OCI-LY7 (cell line): ENCODE measurements around the gene HS3ST1. TPM values are rescaled to one million over a fixed set of nuclear protein-coding genes. Genes with fewer than 3 reads are reported as not detected.

ENCODE experiments used
- BruUV-seq: library from RNA; stranded (reverse); fragments of 400-500 nt; replicated peaks from 2 replicates; lab custom pipeline; 2021; lab: Mats Ljungman, UMichigan
- CTCF ChIA-PET: fragments of 300-600 bp; sonication (Branson Sonifier 250); formaldehyde crosslinking; loops from one replicate; lab custom pipeline; 2022; ENCODE audit warnings: antibody characterized with exemption; ENCODE audit not compliant: unreplicated experiment; lab: Charles Lee
- POLR2A ChIA-PET: fragments of 300-600 bp; sonication (Branson Sonifier 250); formaldehyde crosslinking; loops from one replicate; lab custom pipeline; 2022; ENCODE audit warnings: antibody characterized with exemption; lab: Charles Lee
- DNase-seq: peaks from one replicate; pipeline ENCODE4 v3.0.0-alpha.2; 2015; ENCODE audit warnings: low spot score
- H2AFZ ChIP-seq: fragments of 200-600 bp; sonication (generic), shearing (Covaris generic); 2 replicates; pipeline ENCODE4 v1.6.1; 2014; ENCODE audit warnings: mild to moderate bottlenecking, antibody characterized with exemption, low read length, moderate library complexity
- H3K27ac ChIP-seq: fragments of 200-600 bp; sonication (generic); 2 replicates; pipeline ENCODE4 v1.5.1; 2014; ENCODE audit warnings: mixed run types, low read depth, mild to moderate bottlenecking, moderate library complexity, low read length, inconsistent platforms; ENCODE audit not compliant: poor library complexity, severe bottlenecking
- H3K36me3 ChIP-seq: fragments of 200-600 bp; sonication (generic); 2 replicates; pipeline ENCODE4 v1.6.1; 2014; ENCODE audit warnings: mild to moderate bottlenecking, antibody characterized with exemption, low read length, moderate library complexity, mixed read lengths; ENCODE audit not compliant: insufficient read depth
- H3K4me1 ChIP-seq: fragments of 200-600 bp; sonication (generic); 2 replicates; pipeline ENCODE4 v1.5.1; 2014; ENCODE audit warnings: mild to moderate bottlenecking, low read length; ENCODE audit not compliant: insufficient read depth, poor library complexity, severe bottlenecking
- H3K4me2 ChIP-seq: fragments of 200-600 bp; sonication (generic); 2 replicates; pipeline ENCODE4 v1.6.1; 2014; ENCODE audit warnings: mild to moderate bottlenecking, low read length
- H3K4me3 ChIP-seq: fragments of 200-600 bp; sonication (generic); 2 replicates; pipeline ENCODE4 v1.5.1; 2014; ENCODE audit warnings: mild to moderate bottlenecking, low read depth, low read length; ENCODE audit not compliant: poor library complexity, severe bottlenecking
- H3K79me2 ChIP-seq: fragments of 200-600 bp; sonication (generic); 2 replicates; pipeline ENCODE4 v1.6.1; 2016; ENCODE audit warnings: low read depth, mild to moderate bottlenecking, low read length, moderate library complexity, mixed read lengths; ENCODE audit not compliant: insufficient read depth
- H3K9me2 ChIP-seq: fragments of 200-600 bp; sonication (generic); 2 replicates; pipeline ENCODE4 v1.6.1; 2016; ENCODE audit warnings: mild to moderate bottlenecking, low read length, mixed read lengths; ENCODE audit not compliant: insufficient read depth
- H3K9me3 ChIP-seq: fragments of 200-600 bp; sonication (generic); 2 replicates; pipeline ENCODE4 v1.6.1; 2014; ENCODE audit warnings: mild to moderate bottlenecking, mixed run types, low read length, mixed read lengths
- H4K20me1 ChIP-seq: fragments of 200-600 bp; sonication (generic); 2 replicates; pipeline ENCODE4 v1.6.1; 2014; ENCODE audit warnings: mild to moderate bottlenecking, antibody characterized with exemption, low read length, moderate library complexity, mixed read lengths; ENCODE audit not compliant: insufficient read depth
- EZH2phosphoT487 ChIP-seq: fragments of 200-600 bp; sonication (generic); IDR thresholded peaks from 2 replicates; pipeline ENCODE4 v1.6.1; 2018; ENCODE audit warnings: low read depth, borderline replicate concordance, mild to moderate bottlenecking, mixed run types, antibody characterized with exemption, low read length, moderate library complexity, mixed read lengths
- intact Hi-C: fragments of 100-400 bp; cut with micrococcal nuclease; formaldehyde crosslinking; loops from one replicate; pipeline ENCODE4 v1.10.0; 2022; ENCODE audit not compliant: unreplicated experiment
- total RNA-seq, 2 experiments: library from RNA; depleted of rRNA in 1 of 2; stranded (reverse); fragments of >200 nt in 1 of 2; shearing (Covaris generic) in 1 of 2; gene quantifications; 2 replicates each; pipeline ENCODE4 v1.2.3, GENCODE V29; 2014 to 2022
- TF ChIP-seq, protein P1 (sequence below): fragments of 200-600 bp; sonication (generic); conservative IDR thresholded peaks from 2 replicates; pipeline ENCODE4 v1.5.1; 2014; ENCODE audit warnings: mild to moderate bottlenecking, antibody characterized with exemption, low read length, moderate library complexity, mixed read lengths

HS3ST1 gene
- total RNA-seq, 2 experiments from 2014 or later: not detected

DNA sequence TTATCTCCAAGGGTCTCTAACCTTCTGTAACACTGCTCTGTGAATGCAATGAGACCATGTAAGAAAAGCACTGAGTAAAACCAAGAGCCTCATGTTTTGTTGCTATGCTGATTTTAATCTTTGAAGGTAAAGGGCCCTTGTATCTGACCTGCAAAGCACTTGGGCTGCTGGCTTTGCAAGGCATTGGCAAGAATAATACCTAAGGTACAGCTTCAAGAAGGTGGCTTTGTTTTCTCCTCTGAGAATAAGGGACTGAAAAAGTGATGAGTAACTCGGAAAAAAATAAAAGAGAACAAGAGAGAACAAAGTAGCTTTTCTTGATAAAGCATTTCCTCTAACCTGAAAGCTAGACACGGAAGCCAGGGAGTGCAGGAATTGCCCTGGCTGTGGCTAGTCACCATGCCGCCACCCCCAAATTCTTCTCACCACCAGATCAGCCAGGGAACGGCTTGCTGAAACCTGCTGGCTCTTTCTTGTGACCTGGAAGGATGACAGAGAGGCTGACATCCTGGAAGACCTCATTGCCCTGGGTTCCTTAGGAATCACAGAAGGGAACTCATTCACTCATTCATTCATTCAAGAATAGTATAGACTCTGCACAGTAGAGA is 41.8 kb upstream of the HS3ST1 start:
- Histone ChIP-seq H3K4me1 (no peaks in the 10 kb centered on the region), H3K36me3 (no peaks in the 10 kb centered on the region), H3K9me3 (no peaks in the 10 kb centered on the region), H3K79me2 (no peaks in the 10 kb centered on the region), H4K20me1 (no peaks in the 10 kb centered on the region), H3K9me2 (no peaks in the 10 kb centered on the region), H3K27ac (no peak overlapping the region), H3K4me2 (no peak overlapping the region), H2AFZ (no peak overlapping the region), H3K4me3 (no peak overlapping the region)
- POLR2A ChIA-PET: no interaction called here
- TF ChIP-seq EZH2phosphoT487: no peak
- TF ChIP-seq, protein P1, sequence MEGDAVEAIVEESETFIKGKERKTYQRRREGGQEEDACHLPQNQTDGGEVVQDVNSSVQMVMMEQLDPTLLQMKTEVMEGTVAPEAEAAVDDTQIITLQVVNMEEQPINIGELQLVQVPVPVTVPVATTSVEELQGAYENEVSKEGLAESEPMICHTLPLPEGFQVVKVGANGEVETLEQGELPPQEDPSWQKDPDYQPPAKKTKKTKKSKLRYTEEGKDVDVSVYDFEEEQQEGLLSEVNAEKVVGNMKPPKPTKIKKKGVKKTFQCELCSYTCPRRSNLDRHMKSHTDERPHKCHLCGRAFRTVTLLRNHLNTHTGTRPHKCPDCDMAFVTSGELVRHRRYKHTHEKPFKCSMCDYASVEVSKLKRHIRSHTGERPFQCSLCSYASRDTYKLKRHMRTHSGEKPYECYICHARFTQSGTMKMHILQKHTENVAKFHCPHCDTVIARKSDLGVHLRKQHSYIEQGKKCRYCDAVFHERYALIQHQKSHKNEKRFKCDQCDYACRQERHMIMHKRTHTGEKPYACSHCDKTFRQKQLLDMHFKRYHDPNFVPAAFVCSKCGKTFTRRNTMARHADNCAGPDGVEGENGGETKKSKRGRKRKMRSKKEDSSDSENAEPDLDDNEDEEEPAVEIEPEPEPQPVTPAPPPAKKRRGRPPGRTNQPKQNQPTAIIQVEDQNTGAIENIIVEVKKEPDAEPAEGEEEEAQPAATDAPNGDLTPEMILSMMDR: no peak
- CTCF ChIA-PET: no interaction called here
- no peak for DNase-seq
- intact Hi-C loops: no loop called here
- no TSS peak for BruUV-seq

DNA sequence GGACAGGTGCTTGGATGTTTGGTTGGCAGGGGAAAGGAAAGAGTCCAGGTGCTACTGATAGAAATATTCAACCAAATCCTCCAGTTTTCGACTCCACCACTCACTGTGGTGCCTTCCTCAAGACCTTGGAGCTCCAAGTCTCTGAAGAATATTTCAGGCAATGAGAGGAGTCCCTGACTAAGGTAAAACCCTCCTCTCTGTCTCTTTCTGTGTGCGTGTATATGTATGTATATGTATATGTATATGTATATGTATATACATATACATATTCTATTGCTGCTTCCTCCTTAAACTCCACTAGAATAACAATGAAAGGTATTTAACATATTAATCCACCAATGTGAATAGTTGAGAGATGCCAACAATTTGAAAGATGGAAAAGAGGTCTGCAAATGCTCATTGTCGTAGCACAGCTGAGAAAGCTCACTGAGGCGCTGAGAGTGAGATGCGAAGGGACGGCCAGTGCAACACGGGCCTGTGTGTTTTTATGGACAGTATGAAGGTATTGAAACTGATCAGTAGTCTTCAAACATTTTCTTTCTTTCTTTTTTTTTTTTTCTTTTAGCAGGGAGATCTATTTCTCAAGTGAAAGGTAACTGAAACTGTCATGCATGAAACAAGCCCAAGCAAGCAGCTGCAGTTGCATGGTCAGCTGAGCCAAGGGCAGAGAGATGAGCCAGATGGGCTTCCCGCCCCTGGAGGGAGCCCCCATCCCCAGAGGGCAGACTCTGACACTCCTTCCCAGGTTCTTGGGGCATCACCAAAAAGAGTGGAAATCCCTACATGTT is 41.1 kb upstream of the HS3ST1 start:
- Histone ChIP-seq H3K4me3 (no peak overlapping the region), H2AFZ (no peak overlapping the region), H3K9me2 (no peaks in the 10 kb centered on the region), H3K27ac (no peak overlapping the region), H3K4me1 (no peaks in the 10 kb centered on the region), H3K36me3 (no peaks in the 10 kb centered on the region), H3K4me2 (no peak overlapping the region), H3K79me2 (no peaks in the 10 kb centered on the region), H4K20me1 (no peaks in the 10 kb centered on the region), H3K9me3 (no peaks in the 10 kb centered on the region)
- TF ChIP-seq, protein P1: no peak
- no peak for TF ChIP-seq EZH2phosphoT487
- no TSS peak for BruUV-seq
- no peak for DNase-seq
- intact Hi-C loops: no loop called here
- CTCF ChIA-PET: no interaction called here
- POLR2A ChIA-PET: interaction anchor here (0.7 kb wide), 1 partner anchor 105 kb away, joined by 3 read pairs; no protein-coding TSS in a partner anchor

DNA sequence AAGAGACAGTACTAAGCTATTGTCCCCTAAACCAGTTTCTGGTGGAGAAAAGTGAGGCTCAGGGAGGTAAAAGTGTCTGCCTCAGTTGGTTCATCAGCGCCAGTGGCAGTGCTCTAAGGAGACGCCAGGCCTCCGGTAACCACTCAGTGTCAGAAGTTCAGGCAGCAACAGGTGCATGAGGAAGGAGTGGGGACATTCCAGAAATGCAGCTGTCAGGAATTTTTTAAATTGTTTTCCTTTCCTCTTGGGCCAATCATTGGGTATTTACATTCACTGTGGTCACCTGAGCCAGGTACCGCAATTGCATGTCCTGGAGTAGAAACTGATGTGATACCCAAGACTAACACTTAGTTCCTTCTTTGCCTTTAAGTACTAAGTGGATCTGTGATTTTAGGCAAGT is 40.2 kb upstream of the HS3ST1 start:
- TF ChIP-seq, protein P1: no peak
- TF ChIP-seq EZH2phosphoT487: no peak
- Histone ChIP-seq H3K4me1 (no peaks in the 10 kb centered on the region), H3K36me3 (no peaks in the 10 kb centered on the region), H3K27ac (no peak overlapping the region), H3K9me2 (no peaks in the 10 kb centered on the region), H3K4me2 (no peak overlapping the region), H3K79me2 (no peaks in the 10 kb centered on the region), H4K20me1 (no peaks in the 10 kb centered on the region), H3K9me3 (no peaks in the 10 kb centered on the region), H3K4me3 (no peak overlapping the region), H2AFZ (no peak overlapping the region)
- POLR2A ChIA-PET: no interaction called here
- CTCF ChIA-PET: no interaction called here
- BruUV-seq: no TSS peak
- intact Hi-C loops: no loop called here
- DNase-seq: no peak
